Activated CD4-positive, CD25-positive, alpha-beta regulatory T cell treated with anti-CD3 and anti-CD28 coated beads, Interleukin-2, amount 50 U/mL, for 16 hours (primary cell): ENCODE results near the gene FHDC1.

Experiments used
- DNase-seq: peaks from one replicate; pipeline ENCODE4 v3.0.0-alpha.2; 2020; ENCODE audit warnings: low read depth, low spot score

The FHDC1 gene

GRCh38 chr4:152957437-152958171 is 21.5 kb downstream of the FHDC1 start:
- DNase-seq: no peak

GRCh38 chr4:152959080-152959479 is 23.0 kb downstream of the FHDC1 start:
- DNase-seq: no peak

- no peak for DNase-seq
Measured at GRCh38 chr4:152960082-152960481, 24.0 kb downstream of the FHDC1 start.

DNA sequence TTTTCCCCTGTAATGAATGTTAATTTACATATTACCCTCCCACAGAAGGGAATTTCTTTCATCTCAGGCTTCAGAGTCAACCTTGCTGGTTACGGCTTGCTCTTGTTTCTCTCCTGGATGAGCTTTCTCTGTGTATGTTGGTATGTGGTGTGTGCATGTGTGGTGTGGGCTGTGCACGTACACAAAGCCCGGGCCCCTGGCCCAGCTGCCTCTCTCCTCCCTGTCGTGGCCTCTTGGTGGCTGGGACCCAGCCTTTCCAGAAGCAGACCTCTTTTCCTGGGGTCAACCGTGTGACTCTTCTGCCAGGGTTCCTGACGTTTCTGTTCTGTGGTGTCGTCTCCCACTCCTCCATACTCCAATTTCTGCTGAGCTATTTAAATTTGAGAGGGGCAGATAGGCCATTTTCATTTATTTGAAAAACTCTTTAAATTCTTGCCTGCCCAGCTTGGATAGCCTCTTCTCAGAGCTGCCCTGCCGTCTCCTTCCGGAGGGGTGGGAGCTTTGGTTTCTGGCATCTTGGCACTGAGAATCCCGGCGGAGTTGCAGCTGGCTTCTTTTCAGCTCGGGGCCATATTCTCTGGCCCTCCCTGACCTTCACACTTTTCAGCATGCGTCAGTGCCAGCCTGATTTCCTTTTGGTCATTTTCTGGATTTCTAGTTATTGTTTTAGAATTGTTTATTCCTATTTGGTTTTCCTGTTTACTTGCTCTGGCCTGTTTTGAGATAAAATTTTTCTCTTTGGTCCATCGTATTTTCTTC is 25.1 kb downstream of the FHDC1 start:
- DNase-seq: no peak

DNA sequence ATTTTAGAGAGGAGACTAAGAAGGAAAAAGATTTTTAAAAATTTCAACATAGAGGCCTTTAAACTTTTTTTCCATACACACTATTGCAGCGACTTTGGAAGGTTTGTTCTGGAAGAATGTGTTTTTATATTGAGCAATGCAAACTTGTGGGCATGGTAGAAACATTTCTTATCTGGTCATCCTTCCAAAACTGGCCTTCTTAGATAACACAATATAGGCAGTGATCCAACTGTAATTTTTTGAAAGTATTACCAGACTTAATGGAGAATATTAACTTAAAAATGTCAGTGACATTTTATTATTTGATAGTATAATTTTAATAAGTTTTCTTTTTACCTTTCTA is 25.6 kb downstream of the FHDC1 start:
- no peak for DNase-seq

DNA sequence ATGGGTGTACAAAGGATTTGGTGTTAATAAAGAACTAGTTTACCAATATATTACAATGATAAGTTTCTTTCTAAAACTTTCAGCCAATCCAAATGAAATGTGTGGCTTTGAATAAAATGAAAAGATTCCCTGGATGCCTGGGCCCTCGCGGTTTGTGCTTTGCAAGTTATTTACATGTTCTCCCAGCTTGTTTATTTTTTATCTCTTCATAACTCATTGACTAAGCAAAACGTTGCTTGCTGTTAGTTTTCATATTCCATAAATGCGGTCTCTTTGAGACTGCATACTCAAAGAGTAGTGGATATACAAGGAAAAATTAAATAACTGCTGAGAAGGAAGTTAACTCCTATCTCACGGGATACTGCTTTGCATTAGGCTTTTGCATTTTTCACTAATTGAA is 26.0 kb downstream of the FHDC1 start:
- DNase-seq: no peak

GRCh38 chr4:152964335-152964734 is 28.2 kb downstream of the FHDC1 start:
- DNase-seq: no peak

- DNase-seq: no peak
Measured at GRCh38 chr4:152965611-152966010, 29.5 kb downstream of the FHDC1 start.

- DNase-seq: no peak
Measured at GRCh38 chr4:152967907-152968306, 31.8 kb downstream of the FHDC1 start.

DNA sequence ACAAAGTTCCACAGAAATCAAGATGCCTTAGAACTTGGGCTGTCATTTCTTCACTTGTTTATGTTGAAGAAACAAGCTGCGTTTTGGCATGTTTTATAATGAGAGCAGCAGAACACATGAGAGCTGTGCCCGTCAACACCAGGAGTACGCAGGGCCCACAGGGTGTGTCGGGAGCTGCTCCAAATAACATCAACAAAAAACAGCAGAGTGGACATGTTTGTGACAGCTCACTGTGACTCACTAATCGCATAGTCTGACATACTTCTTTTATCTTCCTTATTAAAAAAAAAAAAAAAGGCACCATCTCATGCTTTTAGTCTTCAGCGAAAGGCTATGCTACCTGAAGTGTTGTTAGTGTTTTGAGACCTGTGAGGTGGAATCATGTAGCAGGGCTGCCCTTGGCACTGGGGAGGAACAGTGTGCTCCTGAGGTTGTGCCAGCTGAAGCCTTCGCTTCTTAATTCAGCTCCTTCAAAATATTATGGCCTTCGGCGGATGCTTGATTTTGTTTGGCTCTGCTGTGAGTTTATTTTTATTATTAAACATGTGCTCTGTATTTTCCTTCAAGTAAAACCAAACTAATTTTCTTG is 32.8 kb downstream of the FHDC1 start:
- DNase-seq: no peak

DNA sequence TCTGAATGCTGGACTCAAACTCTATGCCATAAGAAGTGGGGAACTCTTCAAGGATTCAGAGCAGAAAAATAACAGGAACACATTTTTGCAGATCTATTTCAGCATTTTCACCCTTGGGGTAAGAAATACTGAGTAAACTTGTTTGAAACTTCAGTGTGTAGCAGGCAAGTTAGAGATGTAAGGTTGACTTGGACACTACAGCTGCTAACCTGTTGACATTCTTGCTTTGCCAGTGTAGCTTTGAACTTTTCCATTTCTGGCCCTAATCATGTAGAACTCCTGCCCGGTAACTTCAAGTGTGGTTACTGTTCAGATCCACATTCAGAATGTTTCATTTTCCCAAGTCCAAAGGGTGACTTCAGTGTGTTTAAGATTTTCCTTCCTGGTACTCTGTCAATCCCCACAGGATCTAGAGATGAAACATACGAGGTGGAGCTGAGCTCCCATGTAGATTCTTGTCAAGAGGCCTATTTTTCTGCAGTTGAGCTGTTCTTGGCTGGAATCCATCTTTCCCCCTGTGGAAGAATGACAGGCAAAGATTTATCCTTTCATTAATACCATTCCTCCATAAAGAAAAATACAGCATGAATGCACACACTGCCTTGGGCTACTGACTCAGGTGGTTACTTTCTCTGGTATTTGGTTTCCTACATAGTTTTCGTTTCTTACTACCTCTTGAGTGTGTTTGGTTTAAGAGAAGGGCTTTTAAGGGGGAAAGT is 34.1 kb downstream of the FHDC1 start:
- no peak for DNase-seq

- DNase-seq: no peak
Measured at GRCh38 chr4:152971053-152971452, 34.9 kb downstream of the FHDC1 start.

DNA sequence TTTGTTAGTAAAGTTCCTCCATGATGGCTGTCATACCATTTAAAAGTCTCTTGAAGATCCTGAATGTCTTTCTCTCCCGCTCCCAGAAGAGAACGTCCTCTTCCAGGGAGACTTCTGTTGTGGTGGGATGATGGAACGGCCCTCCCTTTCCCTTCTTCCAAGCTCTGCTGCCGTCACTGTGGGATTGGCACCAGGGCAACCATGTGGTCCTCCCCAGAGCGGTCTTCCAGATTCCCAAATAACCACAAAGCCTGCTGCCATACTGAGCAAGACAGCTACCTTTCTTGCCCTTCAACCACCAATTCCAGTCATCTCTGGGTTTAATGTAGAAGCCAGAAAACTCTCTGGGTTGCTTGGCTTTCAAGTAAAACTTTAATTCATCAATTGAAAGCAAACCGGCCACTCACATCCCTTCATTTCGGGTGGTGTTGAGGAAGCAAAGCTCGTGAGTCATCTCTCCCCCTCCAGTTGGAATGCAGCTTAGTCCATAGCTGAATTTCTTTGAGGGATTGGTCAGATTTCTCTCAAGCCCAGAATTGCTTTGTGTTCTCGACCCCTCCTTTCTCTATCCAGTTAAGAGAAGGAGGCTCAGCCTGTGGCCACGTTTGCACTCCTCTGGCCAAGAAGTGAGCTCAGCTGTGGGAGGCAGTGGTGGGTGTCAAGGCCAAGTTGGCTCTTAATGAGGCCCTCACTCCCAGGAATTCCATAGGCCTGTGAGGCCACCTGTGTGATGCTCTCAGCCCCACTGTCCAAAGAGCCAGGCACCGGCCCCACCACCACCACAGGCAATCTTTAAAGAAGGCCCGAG is 36.9 kb downstream of the FHDC1 start:
- no peak for DNase-seq

- DNase-seq: no peak
Measured at GRCh38 chr4:152973629-152974467, 37.7 kb downstream of the FHDC1 start.

GRCh38 chr4:152974468-152975379 is 38.6 kb downstream of the FHDC1 start:
- no peak for DNase-seq

DNA sequence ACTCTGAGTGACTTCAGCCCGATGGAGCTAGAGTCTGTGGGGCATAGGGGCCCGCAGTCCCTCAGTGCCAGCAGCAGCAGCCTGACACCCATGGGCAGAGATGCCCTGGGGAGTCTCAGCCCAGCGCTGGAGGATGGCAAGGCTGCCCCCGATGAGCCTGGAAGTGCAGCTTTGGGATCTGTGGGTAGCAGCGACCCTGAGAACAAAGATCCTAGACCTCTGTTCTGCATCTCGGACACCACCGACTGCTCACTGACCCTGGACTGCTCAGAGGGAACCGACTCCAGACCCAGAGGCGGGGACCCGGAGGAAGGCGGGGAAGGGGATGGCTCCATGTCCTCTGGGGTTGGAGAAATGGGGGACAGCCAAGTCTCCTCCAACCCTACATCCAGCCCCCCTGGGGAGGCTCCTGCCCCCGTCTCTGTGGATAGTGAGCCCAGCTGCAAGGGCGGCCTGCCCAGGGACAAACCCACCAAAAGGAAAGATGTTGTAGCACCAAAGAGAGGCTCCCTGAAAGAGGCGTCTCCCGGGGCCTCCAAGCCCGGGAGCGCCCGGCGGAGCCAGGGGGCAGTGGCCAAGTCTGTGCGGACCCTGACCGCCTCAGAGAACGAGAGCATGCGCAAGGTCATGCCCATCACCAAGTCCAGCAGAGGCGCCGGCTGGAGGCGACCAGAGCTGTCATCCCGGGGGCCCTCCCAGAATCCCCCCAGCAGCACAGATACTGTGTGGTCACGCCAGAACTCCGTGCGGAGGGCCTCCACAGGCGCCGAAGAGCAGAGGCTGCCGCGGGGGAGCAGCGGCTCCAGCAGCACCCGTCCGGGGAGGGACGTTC is 39.5 kb downstream of the FHDC1 start:
- DNase-seq: no peak

- no peak for DNase-seq
Measured at GRCh38 chr4:152976212-152976761, 40.2 kb downstream of the FHDC1 start.

DNA sequence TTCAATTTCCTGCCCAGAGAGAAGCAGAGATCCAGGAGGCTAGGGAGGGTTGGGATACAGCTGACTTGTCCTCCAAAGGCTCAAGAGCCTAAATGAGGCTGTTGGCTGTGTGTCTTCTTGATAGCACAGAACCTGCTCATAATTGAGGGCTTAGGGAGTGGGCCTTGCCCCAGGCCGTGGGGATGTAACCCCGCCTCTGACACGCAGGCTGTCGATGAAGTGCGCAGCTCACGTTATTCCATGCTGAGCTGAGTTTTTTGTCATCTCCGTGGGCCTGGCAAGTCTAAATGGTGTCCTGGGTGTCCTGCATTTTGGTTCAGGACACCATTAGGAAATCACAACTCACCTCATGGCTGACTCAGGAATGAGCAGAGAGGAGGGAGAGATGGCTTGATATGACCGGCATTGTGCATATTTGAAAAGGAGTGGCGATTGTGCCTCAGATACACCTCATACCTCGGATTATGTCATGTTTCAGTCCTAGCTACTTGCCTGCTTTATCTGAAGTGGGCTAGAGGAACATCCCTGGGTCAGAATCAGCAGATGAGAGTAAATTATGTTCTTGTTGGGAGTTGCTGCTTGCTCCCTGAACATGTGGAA is 43.7 kb downstream of the FHDC1 start:
- no peak for DNase-seq
